Trophoblast cell (in vitro differentiated cells and primary cell): Measurements from ENCODE around the gene TCHH.
"Not testable (repeated sequence)": the region's sequence is repeated elsewhere in the genome, so short reads cannot be mapped to it uniquely, and the experiment has no call there.

Experiments
- DNase-seq, 2 donors: peaks; one replicate each; pipeline ENCODE4 v3.0.0-alpha.2; 2016
- H2AFZ ChIP-seq: 2 replicates; pipeline ENCODE4 v1.6.1; 2013; ENCODE audit warnings: low read length, moderate library complexity, mild to moderate bottlenecking; ENCODE audit not compliant: insufficient read depth, poor library complexity
- H2AK5ac ChIP-seq: 2 replicates; pipeline ENCODE4 v1.6.1; 2013; ENCODE audit warnings: mild to moderate bottlenecking, low read length
- H2BK120ac ChIP-seq: 2 replicates; pipeline ENCODE4 v1.6.1; 2013; ENCODE audit warnings: low read length, mild to moderate bottlenecking, moderate library complexity; ENCODE audit not compliant: insufficient read depth, poor library complexity
- H2BK12ac ChIP-seq: 2 replicates; pipeline ENCODE4 v1.6.1; 2013; ENCODE audit warnings: mild to moderate bottlenecking, low read length, moderate library complexity
- H2BK5ac ChIP-seq: 2 replicates; pipeline ENCODE4 v1.6.1; 2013; ENCODE audit warnings: low read length, low read depth, moderate library complexity, mild to moderate bottlenecking; ENCODE audit not compliant: poor library complexity
- H3K14ac ChIP-seq: 2 replicates; pipeline ENCODE4 v1.6.1; 2013; ENCODE audit warnings: mild to moderate bottlenecking, low read length
- H3K18ac ChIP-seq: 2 replicates; pipeline ENCODE4 v1.6.1; 2013; ENCODE audit warnings: mild to moderate bottlenecking, low read length
- H3K23ac ChIP-seq: 2 replicates; pipeline ENCODE4 v1.6.1; 2013; ENCODE audit warnings: low read length
- H3K27ac ChIP-seq: 2 replicates; pipeline ENCODE4 v1.5.1; 2013; ENCODE audit warnings: low read depth, mild to moderate bottlenecking, inconsistent platforms, low read length, moderate library complexity
- H3K27me3 ChIP-seq: 2 replicates; pipeline ENCODE4 v1.6.1; 2013; ENCODE audit warnings: inconsistent platforms, mild to moderate bottlenecking, low read length, moderate library complexity; ENCODE audit not compliant: insufficient read depth
- H3K36me3 ChIP-seq, 2 experiments: 1 replicate in 1 of 2; 2 replicates in 1 of 2; pipeline ENCODE4 v1.6.1; 2013; ENCODE audit warnings: low read length in 2 of 2, mild to moderate bottlenecking in 2 of 2, moderate library complexity in 1 of 2; ENCODE audit not compliant: insufficient read depth in 2 of 2, control insufficient read depth in 1 of 2
- H3K4ac ChIP-seq: 2 replicates; pipeline ENCODE4 v1.6.1; 2013; ENCODE audit warnings: low read depth, mild to moderate bottlenecking, low read length, moderate library complexity
- H3K4me1 ChIP-seq, 2 experiments: 1 replicate in 1 of 2; 2 replicates in 1 of 2; pipeline ENCODE4 v1.6.1; 2013; ENCODE audit warnings: low read length in 2 of 2, mild to moderate bottlenecking in 2 of 2, moderate library complexity in 1 of 2; ENCODE audit not compliant: insufficient read depth in 2 of 2, control insufficient read depth in 1 of 2
- H3K4me2 ChIP-seq: 2 replicates; pipeline ENCODE4 v1.6.1; 2013; ENCODE audit warnings: inconsistent platforms, mild to moderate bottlenecking, low read length, moderate library complexity
- H3K4me3 ChIP-seq: 2 replicates; pipeline ENCODE4 v1.5.1; 2013; ENCODE audit warnings: mild to moderate bottlenecking, low read depth, low read length, inconsistent platforms
- H3K79me1 ChIP-seq: one replicate; pipeline ENCODE4 v1.6.1; 2013; ENCODE audit warnings: low read length
- H3K79me2 ChIP-seq: 2 replicates; pipeline ENCODE4 v1.6.1; 2013; ENCODE audit warnings: low read length, mild to moderate bottlenecking; ENCODE audit not compliant: control insufficient read depth, insufficient read depth, poor library complexity
- H3K9ac ChIP-seq: 2 replicates; pipeline ENCODE4 v1.6.1; 2013; ENCODE audit warnings: mild to moderate bottlenecking, low read length
- H3K9me3 ChIP-seq: 2 replicates; pipeline ENCODE4 v1.6.1; 2013; ENCODE audit warnings: low read depth, mild to moderate bottlenecking, control low read depth, inconsistent platforms, low read length; ENCODE audit not compliant: insufficient read depth
- H4K12ac ChIP-seq: 2 replicates; pipeline ENCODE4 v1.6.1; 2013; ENCODE audit warnings: low read depth, mild to moderate bottlenecking, low read length, moderate library complexity
- H4K8ac ChIP-seq: 2 replicates; pipeline ENCODE4 v1.6.1; 2013; ENCODE audit warnings: low read depth, mild to moderate bottlenecking, low read length, moderate library complexity
- H4K91ac ChIP-seq: one replicate; pipeline ENCODE4 v1.6.1; 2013; ENCODE audit warnings: low read depth, mild to moderate bottlenecking, low read length, moderate library complexity
- WGBS: extraction: QIAGEN DNeasy Blood & Tissue Kit; methylation state at CpG from one replicate; pipeline ENCODE4 v1.1.7; 2013; ENCODE audit warnings: missing lambda C conversion rate; ENCODE audit not compliant: insufficient read length, insufficient coverage; ENCODE audit errors: extremely low coverage; 5-methylcytosine and 5-hydroxymethylcytosine counted together

TCHH gene

DNA sequence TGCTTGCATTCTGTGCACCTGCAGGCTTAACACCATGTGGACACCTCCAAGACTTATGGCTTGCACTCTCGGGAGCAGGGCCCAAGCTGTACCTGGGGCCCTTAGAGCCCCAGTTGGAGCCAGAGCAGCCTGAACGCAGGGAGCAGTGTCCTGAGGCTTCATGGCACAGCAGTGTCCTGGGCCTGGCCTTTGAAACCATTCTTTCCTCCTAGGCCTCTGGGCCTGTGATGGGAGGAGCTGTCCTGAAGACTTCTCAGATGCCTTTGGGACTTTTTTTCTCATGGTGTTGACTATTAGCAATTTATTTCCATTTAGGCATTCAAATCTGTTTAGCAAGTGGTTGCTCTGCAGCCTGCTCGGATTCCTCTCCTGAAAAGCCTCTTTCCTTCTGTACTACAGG lies 32.8 kb upstream of the TCHH start:
- H3K9ac ChIP-seq, result no peak overlapping the region
- H3K4me3 ChIP-seq, result no peak overlapping the region
- no peak overlapping the region for H2BK120ac ChIP-seq
- H2AK5ac ChIP-seq, result no peak overlapping the region
- H3K27ac ChIP-seq, result no peak overlapping the region
- no peak overlapping the region for H2BK12ac ChIP-seq
- no peak overlapping the region for H4K12ac ChIP-seq
- H2BK5ac ChIP-seq, result no peak overlapping the region
- H3K27me3 ChIP-seq, result no peaks in the 10 kb centered on the region
- no peaks in the 10 kb centered on the region for H3K79me1 ChIP-seq
- no peak overlapping the region for H3K23ac ChIP-seq
- H3K9me3 ChIP-seq, result peaks cover 8% of the 10 kb centered on the region
- H4K91ac ChIP-seq, result no peak overlapping the region
- no peak overlapping the region for H3K4me2 ChIP-seq
- no peak overlapping the region for H3K4ac ChIP-seq
- no peak overlapping the region for H2AFZ ChIP-seq
- no peak overlapping the region for H3K14ac ChIP-seq
- no peaks in the 10 kb centered on the region for H3K4me1 ChIP-seq
- no peaks in the 10 kb centered on the region for H3K36me3 ChIP-seq
- no CpG with 5 or more reads among the region's 3 CpGs for WGBS
- no peak overlapping the region for H4K8ac ChIP-seq
- no peak for DNase-seq
- H3K79me2 ChIP-seq, result no peaks in the 10 kb centered on the region
- no peak overlapping the region for H3K18ac ChIP-seq

DNA sequence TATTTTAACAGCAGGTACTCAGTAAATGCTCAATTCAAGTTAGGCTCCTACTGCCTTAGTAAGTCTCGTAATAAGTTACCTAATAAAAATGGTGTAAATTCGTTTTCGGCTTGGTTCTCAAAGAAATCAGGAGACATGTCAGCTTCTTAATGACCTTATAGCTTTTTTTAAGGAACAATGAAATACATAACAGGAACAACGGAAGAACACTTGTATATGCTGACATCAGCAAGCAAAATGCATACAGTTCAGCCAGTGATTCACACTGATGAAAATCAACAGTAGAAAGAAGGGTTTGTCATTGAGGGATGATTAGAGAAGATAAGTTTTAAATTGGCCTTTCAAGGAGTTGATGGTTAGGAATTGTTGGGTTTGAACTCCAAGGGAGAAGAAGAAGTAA lies 30.5 kb upstream of the TCHH start:
- Histone ChIP-seq H3K4ac (no peak overlapping the region), H3K23ac (no peak overlapping the region), H4K8ac (no peak overlapping the region), H3K14ac (no peak overlapping the region), H2AK5ac (no peak overlapping the region), H2AFZ (no peak overlapping the region), H3K9ac (no peak overlapping the region), H3K4me2 (no peak overlapping the region), H2BK120ac (no peak overlapping the region), H3K9me3 (peaks cover 8% of the 10 kb centered on the region), H2BK5ac (no peak overlapping the region), H3K79me2 (no peaks in the 10 kb centered on the region), H4K91ac (no peak overlapping the region), H2BK12ac (no peak overlapping the region), H3K27ac (no peak overlapping the region), H3K18ac (no peak overlapping the region), H4K12ac (no peak overlapping the region), H3K27me3 (no peaks in the 10 kb centered on the region), H3K36me3 (no peaks in the 10 kb centered on the region), H3K79me1 (no peaks in the 10 kb centered on the region), H3K4me1 (no peaks in the 10 kb centered on the region), H3K4me3 (no peak overlapping the region)
- no CpG with 5 or more reads among the region's 4 CpGs for WGBS
- no peak for DNase-seq

DNA sequence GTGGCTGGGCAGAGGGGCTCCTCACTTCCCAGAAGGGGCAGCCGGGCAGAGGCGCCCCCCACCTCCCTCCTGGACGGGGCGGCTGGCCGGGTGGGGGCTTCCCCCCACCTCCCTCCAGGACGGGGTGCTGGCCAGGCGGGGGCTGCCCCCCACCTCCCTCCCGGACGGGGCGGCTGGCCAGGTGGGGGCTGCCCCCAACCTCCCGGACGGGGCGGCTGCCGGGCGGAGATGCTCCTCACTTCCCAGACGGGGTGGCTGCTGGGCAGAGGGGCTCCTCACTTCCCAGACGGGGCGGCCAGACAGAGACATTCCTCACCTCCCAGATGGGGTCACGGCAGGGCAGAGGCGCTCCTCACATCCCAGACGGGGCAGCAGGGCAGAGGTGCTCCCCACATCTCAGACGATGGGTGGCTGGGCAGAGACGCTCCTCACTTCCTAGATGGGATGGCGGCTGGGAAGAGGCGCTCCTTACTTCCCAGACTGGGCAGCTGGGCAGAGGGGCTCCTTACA lies 29.5 kb upstream of the TCHH start:
- H2BK120ac ChIP-seq, H2AFZ ChIP-seq, H4K91ac ChIP-seq, DNase-seq, H3K4me2 ChIP-seq, H3K27ac ChIP-seq, H2AK5ac ChIP-seq, H3K23ac ChIP-seq, H3K18ac ChIP-seq, H3K79me1 ChIP-seq, H3K9me3 ChIP-seq, H3K79me2 ChIP-seq, H4K8ac ChIP-seq, H3K4me1 ChIP-seq, H3K14ac ChIP-seq, H2BK5ac ChIP-seq, H2BK12ac ChIP-seq, H3K36me3 ChIP-seq, H3K4ac ChIP-seq, H3K4me3 ChIP-seq, H3K9ac ChIP-seq, H4K12ac ChIP-seq, H3K27me3 ChIP-seq: not testable (repeated sequence)
- no CpG with 5 or more reads among the region's 25 CpGs for WGBS

DNA sequence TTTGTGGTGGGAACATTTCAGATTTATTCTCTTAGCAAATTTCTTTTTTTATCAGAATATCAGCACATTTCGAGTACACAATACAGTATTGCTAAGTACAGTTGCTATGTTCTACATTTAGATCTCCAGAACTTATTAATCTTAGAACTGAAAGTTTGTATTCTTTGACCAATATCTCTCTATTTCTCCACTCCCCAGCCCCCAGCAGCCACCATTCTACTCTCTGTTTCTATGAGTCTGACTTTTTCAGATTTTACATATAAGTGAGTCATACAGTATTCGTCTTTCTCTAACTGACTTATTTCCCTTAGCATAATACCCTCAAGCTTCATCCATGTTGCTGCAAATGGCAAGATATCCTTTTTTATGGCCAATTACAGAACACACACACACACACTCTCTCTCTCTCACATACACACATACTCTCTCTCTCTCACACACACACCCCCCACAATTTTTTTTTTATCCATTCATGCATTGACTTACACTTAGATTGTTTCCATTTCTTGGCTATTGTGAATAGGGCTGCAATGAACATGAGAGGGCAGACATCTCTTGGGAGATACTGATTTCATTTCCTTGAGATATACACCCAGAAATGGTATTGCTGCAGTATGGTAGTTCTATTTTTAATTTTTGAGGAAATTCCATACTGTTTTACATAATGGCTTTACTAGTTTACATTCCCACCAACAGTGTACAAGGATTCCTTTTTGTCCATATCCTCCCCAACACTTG lies 28.1 kb upstream of the TCHH start:
- Histone ChIP-seq H2AK5ac (no peak overlapping the region), H3K4me1 (no peaks in the 10 kb centered on the region), H2BK12ac (no peak overlapping the region), H3K79me1 (no peaks in the 10 kb centered on the region), H3K14ac (no peak overlapping the region), H4K8ac (no peak overlapping the region), H4K91ac (no peak overlapping the region), H3K18ac (no peak overlapping the region), H3K4me2 (no peak overlapping the region), H3K36me3 (no peaks in the 10 kb centered on the region), H2BK5ac (no peak overlapping the region), H3K4me3 (no peak overlapping the region), H3K79me2 (no peaks in the 10 kb centered on the region), H2AFZ (no peak overlapping the region), H3K27ac (no peak overlapping the region), H3K23ac (no peak overlapping the region), H4K12ac (no peak overlapping the region), H3K27me3 (no peaks in the 10 kb centered on the region), H3K9ac (no peak overlapping the region), H2BK120ac (no peak overlapping the region), H3K4ac (no peak overlapping the region), H3K9me3 (peaks cover 8% of the 10 kb centered on the region)
- DNase-seq, result no peak
- no CpG with 5 or more reads among the region's 2 CpGs for WGBS
